OCI-M2 (cell line): ENCODE results near the gene ATXN7L2.

Experiments
- DNase-seq: peaks from one replicate; lab custom pipeline; 2025; ENCODE audit not compliant: unreplicated experiment; lab: John Stamatoyannopoulos, UW

Gene ATXN7L2

DNA sequence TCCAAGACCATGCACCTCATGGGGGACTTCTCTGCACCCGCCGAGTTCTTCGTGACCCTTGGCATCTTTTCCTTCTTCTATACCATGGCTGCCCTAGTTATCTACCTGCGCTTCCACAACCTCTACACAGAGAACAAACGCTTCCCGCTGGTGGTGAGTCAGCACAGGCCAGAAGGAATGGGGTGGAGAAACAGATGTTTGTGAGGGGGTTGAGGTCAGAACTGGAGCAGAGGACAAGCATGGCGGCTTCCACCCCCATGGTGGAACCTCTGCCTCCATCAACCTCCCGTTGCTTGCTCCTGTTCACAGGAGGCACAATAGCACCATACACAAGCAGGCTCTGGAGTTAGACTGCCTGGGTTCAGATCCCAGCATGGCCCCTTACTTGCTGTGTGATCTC is 6.9 kb upstream of the ATXN7L2 start:
- DNase-seq, result no peak

DNA sequence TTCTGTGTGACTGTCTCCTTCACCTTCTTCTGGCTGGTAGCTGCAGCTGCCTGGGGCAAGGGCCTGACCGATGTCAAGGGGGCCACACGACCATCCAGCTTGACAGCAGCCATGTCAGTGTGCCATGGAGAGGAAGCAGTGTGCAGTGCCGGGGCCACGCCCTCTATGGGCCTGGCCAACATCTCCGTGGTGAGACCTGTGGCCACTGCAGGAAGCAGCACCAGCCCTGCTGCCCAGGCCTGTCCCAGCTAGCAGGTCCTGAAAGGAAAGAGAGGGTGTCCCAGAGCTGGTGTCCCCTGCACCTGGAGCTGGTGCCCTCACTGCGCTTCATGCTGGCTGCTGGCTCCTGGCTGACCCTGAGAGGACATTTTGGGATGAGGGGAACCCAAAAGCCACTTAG is 5.9 kb upstream of the ATXN7L2 start:
- no peak for DNase-seq

DNA sequence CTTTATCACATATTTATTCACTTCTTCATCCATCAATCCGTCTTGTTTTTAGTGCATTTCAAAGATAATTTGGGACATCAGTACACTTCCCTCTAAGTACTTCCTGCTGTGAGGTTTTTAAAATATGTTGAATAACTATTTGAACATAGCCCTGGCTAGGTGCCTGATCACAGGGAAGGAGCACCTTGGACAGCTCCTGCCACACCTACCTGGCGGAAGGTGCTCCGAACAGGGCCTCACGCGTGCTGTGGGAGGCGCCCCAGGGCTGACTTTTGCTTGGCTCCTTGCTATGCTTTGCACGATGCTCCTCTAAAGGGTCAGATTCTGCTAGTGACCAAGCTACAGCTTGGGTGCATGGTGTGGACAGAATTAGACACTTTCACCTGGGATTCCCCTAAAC is 4.9 kb upstream of the ATXN7L2 start:
- DNase-seq, result no peak

DNA sequence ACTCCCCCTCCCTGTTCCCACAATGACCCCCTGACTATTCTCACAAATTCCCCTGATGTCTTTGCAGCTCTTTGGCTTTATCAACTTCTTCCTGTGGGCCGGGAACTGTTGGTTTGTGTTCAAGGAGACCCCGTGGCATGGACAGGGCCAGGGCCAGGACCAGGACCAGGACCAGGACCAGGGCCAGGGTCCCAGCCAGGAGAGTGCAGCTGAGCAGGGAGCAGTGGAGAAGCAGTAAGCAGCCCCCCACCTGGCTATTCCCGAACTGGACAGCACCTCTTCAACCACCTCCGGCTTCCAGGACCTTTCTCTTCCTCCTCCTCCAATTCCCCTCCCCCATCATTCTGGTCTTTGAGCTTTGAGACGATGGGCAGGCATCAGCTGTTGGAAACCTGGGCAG is 4.4 kb upstream of the ATXN7L2 start:
- DNase-seq, result no peak

DNA sequence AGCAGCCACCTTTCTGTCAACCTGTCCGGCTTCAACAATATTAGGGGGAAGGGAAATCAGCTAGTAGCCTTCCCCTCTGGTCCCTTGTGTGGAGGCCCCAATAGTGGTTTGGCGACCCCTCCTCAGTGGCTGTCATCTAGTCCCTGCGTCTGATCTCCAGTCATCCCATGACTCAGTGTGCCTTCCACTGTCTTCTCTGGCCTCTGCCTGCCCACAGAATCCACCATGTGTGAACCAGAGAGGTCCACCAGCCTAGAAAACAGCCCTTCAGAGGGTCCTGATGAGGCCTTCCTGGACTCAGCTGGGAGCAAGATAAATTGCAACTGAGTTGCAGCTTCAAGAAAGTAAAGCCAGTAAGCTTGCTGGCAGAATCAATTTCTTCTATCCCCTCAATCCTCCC is 3.8 kb upstream of the ATXN7L2 start:
- DNase-seq, result no peak

DNA sequence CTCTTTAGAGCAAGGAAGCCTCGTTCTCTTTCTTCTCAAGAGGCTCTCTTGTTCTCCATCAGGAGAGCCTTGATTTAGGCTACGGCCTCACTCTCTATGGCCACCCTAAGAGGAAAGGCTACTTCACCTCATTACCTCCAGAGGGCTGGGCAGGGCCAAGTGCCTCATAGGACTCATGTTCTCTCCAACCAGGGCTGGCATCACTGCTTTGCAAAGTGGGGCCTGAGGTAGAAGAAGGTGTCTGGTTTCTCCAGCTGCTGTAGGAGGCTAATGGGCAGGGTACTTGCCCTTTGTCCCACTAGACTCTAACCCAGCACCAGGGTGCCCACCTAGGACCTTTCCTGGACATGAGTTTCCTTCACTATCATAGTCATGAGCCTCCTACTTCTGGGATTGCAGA is 2.1 kb upstream of the ATXN7L2 start:
- no peak for DNase-seq

DNA sequence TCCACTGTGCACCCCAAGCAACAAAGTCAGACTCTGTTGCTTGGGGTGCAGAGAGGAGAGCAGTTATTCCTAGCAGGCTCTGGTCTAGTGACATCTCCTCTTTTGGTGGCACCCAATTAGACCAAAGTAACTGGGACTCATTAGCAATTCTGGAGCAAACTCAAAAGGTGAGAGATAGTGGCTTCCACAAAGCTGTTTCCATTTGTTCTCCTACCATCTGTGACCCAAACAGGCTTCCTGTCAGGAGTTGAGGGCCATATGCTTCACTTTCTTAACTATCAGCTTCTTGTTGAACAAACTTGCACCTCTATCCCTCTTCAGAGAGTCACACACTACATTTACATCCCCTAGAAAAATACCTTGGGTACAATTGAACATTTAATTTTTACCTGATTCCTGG is 1.5 kb upstream of the ATXN7L2 start:
- DNase-seq, result no peak

DNA sequence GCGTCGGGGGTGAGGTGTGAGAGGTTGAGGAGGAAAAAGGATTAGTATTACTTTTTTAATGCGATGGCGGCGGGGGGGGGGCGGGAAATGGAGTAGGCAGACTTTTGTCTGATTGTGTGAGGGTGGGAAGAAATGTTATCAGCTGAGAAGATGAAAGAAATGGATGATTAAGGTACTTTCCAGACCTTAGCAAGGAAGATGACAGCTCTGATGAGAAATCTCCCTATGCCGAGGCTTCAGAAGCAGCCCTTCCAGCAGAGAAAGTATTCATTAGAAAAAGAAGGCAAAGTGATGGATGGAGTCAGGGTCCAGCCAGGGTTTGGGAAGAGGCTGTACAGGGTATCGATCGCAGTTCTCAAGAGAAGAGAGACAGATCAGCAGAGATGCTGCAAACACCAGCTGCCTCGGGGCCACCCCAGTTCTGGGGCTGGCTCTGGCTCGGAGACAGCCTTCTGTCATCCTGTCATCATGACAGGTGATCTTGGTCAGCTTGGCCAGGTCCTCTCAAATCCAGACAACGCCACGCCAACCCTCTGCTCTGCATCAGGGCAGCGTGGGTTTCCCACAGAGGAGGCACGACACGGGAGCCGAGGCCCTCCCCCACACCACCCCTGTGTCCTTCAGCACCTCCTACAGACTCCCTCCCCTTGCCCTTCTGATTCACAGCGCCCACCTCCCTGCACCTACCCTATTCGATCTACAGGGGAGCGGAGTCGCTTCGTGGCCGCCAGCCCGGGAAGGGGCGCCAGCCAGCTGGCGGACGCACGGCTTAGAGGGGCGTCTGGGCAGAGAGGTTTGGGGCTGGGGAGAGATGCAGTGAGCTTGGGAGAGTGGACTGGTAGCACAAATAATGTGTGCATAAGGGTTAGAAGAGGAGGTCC is 674 bp upstream of the ATXN7L2 start:
- no peak for DNase-seq

DNA sequence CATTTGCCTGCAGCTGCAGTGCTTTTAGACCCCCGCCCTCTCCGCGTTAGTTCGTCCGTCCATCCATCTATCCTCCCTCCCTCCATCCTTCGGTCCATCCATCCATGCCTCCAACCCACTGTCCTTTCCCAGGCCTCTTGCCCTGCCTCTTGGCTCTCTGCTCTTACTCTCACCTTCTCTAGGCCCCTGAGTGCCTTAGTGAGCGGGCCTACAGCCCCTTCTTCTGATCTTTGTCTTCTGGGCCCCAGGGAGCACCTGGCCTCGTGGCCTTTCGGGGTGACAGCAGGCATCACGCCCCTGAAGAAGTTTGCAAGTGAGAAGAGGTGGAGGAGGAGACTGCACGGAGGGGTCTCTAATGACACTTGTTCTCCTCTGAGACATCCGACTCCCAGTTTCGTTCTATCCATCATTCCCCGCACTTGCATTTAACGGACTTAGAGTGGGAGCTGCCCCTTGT is 842 bp downstream of the ATXN7L2 start:
- no peak for DNase-seq

DNA sequence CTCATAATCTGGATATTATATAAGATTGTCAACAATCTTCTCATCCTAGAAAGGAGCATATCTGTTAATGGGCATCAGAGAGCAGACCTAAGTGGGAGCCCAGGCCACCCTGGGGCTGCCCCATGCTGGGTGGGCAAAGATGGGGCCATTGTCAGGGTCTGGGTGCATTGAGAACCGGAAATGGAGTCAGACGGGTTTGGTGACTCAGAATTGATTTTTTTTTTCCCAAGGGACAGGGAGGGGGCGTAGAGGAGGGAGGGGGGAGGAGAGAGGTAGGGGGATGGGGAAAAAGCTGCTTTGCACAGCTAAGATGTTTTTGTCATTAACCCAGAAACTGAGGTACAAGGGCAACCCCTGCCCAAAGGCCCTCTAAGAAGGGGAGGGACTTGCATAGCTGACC is 1.3 kb downstream of the ATXN7L2 start:
- no peak for DNase-seq

DNA sequence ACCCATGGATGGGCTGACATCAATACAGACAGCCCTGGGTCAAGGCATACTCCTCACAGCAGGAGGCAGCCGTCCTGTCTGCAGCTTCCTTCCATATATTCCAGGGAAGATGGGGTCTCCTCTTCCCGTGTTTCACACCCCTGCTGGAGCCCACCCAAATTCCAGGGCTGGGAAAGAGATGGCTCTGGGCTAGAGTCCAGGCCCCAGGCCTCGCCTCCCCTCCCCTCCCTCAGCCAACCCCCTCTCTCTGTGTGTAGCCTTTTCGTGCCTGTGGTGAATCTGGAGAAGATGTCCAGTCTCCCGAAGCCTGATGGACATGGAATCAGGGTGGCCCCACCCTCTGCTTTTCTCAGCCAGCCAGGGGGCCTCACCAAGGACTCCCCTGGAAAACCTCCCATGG is 3.6 kb downstream of the ATXN7L2 start:
- DNase-seq, result no peak

DNA sequence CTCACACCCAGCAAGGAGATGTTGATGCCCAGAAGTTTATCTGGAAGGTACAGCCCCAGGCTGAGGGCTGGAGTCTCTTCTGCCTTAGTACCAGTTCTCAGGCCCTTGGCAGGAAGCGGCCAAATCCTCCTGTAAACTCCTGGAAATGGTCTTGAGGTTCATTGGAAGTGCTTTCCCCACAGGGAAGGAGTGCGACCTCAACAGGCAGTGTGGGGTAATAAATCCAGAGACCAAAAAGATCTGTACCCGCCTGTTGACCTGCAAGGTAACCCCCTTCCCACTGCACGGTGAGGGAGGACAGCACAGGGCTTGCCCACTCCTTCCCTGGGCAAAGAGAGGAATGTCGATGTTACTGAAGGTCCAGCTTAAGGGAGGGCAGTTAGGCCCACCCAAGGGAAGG is 4.5 kb downstream of the ATXN7L2 start:
- DNase-seq, result no peak

DNA sequence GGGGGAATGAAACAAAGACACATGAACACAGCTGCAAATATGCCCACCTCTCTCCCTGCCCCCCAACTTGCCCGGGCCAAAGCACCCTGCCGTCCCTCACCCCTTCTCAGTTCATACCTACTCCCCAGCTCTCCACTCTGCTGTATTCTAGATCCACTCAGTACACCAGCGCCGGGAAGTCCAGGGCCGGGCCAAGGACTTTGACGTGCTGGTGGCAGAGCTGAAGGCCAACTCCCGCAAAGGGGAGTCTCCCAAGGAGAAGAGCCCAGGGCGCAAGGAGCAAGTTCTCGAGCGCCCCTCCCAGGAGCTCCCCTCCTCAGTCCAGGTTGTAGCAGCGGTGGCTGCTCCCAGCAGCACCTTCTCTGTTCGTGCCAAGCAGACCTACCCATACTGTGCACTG is 5.0 kb downstream of the ATXN7L2 start:
- DNase-seq, result no peak

DNA sequence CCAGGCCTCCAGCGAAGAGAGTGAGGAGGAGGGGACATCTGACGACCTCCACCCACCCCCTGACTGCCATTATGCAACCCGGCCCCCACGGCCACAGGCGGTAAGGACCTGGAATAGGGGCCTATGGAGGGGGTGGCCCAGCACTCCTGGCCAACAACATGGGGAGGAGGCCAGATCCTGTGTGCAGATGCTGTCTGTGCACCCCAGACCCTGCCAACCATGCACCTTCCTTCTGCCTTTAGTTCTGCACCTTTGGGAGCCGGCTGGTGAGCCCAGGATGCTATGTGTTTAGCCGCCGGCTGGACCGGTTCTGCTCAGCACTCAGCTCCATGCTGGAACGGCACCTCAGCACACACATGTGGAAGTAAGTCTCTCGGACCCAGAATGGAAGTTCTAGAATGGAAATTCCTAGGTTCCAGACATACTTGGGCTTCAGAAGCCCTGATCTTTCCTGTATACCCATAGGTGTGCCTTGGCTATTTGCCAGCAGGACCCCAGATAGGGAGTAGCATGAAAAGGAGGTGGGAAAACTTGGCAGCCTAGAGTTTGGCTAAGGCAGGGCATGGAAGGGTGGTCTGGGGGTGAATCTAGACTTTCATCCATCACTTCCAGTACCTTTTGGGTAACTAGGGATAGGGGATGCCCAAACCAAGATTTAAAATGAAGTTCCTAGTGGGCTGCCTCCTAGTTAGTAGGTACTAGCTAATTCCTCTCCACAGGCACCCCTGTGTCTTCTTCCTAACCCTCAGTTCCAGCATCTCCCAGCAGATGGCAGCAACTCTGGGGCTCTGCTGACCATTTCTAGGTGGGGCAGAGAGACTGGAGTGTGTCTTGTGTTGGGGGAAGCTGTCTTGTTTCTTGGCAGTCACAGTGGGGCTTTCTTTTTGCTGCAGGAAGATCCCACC is 6.6 kb downstream of the ATXN7L2 start:
- peak; percentile 9 for DNase-seq

DNA sequence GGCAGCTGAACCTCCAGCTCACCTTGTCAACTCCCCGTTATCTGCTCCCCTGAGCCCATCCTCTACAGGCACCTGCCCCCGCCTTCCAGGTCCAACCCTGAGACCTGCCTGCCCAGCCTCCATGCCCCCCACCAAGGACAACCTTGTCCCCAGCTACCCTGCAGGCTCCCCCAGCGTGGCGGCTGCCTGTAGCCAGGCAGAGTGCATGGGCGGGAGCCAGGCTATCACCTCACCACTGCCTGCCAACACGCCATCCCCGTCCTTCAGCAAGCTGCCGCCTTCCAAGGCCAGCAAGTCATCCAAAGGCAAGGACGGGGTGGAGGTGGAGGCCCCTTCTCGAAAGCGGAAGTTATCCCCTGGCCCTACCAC is 7.2 kb downstream of the ATXN7L2 start:
- no peak for DNase-seq

DNA sequence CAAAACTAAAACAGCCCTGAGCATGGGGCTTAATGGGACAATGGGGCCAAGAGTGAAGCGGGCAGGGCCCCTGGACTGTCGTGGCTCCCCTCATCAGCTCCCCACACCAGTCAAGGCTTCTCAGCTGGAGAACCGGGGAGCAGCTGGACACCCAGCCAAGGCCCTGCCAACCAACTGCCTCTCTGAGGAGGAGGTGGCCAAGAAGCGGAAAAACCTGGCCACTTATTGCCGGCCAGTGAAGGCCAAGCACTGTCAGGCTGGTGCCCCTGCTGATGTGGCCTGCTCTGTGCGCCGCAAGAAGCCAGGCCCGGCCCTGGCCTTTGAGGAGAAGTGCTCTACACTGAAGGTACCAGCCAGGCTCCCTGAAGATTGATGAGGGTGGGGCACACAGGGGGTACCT is 7.7 kb downstream of the ATXN7L2 start:
- DNase-seq, result no peak

DNA sequence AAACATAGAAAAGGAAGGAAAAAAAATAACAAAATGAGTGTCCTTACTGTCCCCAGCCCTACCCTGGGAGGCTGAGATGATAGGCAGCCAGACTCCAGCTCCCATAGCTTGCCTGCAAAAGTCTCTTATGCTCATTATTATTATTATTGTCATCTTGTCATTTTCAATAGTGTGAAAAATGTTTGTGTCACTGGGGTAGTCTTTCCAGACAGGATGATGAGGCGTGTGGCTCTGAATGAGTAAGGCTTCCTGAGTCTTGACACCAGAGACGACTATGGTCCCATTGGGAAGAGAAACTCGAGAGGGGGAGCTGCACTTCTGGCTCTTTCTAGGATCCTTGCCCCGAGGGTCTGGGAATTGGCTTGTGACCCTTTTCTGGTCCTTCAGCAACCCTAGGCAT is 9.1 kb downstream of the ATXN7L2 start:
- DNase-seq, result no peak

DNA sequence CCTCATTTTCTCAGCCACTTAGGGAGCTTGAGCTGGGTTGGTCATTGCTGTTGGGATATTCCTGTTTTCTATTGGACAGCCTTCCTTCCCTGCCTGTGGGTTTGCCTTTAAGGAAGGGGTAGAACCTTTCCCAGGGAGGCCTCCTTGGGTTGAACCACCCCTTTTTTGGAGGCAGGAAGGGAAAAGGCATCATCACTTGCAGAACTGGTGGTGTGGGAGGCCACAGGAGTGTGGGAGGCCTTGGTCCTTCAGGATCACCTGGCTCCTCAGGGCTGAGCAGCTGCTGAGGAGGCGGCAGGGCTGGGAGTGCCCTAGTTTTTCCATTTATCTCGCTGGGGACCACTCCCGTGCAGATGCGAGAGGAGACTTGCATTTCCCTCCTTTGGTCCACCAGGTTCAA is 9.5 kb downstream of the ATXN7L2 start:
- no peak for DNase-seq

DNA sequence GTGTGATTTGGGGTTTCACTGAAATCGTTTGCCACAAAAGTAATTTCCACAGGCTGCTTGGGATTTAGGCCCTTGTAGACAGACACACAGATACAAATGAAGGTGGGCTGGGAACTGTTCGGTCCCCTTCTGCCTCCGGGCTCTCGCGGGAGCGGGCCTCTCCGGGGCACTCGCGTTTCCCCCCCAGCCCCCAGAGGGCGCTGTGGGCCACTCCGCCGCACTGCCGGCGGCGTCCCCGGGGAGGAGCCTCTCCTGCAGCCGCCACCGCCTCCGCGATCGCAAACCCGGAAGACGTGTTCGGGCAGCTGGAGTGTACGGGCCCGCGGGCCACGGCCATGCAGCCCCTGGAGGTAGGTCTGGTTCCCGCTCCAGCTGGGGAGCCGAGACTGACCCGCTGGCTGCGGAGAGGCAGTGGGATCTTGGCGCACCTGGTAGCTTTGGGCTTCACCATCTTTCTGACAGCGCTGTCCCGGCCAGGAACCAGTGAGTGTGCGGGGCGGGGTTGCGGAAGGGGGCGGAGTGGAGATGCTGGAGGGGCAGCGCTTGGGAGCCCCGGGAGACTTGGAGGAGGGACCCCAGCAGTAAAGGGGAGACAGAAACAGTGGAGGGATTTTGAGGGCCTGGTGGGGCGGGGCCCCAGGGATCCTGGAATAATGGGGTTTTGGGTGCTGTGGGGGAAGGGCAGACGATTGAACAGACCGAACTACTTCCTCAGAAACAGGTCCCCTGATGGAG is 10.3 kb downstream of the ATXN7L2 start, which contains the start of gene CYB561D1:
TSS of gene CYB561D1 (plus strand) at position 290 of the 735 bp plus-strand sequence. CDS start at position 336, 46 bp downstream.
- DNase-seq, result no peak

DNA sequence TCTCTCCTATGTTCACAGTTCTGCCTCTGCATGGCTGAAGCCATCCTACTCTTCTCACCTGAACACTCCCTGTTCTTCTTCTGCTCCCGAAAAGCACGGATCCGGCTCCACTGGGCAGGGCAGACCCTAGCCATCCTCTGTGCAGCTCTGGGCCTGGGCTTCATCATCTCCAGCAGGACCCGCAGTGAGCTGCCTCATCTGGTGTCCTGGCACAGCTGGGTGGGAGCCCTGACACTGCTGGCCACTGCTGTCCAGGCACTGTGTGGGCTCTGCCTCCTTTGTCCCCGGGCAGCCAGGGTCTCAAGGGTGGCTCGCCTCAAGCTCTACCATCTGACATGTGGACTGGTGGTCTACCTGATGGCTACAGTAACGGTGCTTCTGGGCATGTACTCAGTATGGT is 12.0 kb downstream of the ATXN7L2 start:
- DNase-seq, result no peak

DNA sequence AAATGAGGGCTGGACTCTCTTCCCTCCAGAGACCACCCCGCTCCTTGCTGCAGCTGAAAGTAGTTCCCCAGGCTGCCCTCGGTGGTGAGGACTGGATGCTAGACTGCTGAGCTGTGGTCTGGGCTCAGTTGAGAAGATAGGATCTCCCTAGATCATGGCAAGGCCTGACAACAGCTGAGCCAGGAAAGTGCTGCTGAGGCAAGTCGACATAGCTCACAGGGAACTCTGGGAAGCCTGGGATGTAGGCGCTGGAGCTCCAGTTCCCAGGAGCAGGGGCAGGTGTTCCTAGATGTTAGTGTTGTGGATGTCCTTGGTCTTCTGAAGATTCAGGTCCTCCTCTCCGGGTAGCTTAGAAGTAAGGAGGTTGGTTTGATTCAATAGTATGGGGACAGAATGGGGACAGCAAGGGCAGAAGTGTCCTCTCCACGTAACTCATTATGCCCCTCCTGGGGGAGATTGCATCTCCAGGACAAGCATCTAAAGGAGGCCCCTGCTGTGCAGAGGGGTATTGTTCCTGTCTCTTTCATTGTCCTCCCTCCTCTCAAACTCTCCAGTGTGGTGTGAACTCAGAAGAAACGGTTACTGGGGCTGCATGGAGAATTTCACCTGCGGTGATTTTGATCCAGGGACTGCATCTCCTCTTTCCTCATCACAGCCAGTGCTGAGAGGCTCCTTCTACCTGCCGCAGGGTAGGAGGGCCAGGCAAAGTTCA is 13.9 kb downstream of the ATXN7L2 start:
- no peak for DNase-seq
